KG1 (cell line): ENCODE results near the gene CYB5RL.
A peak's percentile ranks its signal among the peaks of the same experiment; 100 is the strongest.

Experiments used
- DNase-seq: peaks from one replicate; lab custom pipeline; 2025; lab: John Stamatoyannopoulos, UW

Gene CYB5RL

DNA sequence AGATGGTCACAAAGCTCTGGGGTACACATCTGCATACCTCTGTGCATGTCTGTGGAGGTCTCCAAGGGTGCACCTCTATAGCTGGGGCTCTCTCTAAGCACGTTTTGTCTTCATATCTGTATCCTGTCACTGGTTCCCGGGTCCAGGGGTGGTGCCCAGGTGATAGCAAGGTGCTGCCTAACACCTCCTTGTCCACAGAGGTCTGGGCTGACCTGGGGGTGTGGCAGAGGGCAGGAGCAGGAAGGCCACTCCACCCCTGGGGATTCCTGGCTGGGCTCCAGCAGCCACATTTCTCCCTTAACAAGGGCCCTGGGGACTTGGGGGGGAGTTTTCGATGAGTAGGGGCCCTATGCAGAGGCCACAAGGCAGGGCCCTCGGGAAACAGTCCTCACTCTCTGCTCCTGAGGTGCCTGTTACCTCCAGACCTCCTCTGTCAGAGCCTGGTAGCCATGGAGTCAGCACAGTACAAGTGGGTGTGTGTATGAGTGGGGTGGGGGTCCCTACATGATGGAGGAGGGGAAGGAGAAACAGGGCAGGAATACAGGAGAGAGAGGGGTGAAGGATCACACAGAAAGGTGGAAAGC lies 40.0 kb downstream of the CYB5RL start:
- DNase-seq = no peak

DNA sequence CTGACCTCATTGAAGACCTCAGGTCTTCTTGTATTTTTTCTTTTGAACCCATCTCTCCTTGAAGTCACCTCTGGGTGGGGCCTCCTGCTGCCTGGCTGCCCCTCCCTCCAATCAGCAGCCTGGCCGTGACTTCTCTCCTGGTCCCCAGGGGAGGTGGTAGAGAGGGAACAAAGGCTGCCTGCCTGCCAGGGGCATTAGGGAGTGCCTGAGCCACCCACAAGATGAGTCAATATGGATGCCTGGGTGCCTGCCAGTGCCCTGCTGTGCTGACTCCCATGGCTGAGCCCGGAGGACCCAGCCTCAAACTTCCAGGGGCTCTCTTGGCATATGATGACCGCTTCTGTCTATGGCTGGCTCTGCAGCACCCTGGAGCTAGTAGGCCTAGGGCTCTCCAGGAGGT lies 41.8 kb downstream of the CYB5RL start:
- no peak for DNase-seq

DNA sequence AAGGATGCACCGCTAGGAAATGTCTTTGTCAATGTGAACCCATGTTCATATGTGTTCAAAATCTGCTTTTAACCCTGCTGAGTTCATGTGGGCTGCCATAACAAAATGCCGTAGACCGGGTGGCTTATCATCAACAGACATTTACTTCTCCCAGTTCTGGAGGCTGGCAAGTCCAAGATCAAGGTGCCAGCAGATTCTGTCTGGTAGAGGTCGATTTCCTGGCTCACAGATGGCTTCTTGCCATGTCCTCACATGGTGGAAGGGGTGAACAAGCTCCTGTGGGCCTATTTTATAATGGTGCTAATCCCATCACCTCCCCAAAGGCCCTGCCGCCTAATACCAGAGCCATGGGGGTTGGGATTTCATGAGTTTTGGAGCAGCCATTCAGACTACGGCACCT lies 42.4 kb downstream of the CYB5RL start:
- no peak for DNase-seq

DNA sequence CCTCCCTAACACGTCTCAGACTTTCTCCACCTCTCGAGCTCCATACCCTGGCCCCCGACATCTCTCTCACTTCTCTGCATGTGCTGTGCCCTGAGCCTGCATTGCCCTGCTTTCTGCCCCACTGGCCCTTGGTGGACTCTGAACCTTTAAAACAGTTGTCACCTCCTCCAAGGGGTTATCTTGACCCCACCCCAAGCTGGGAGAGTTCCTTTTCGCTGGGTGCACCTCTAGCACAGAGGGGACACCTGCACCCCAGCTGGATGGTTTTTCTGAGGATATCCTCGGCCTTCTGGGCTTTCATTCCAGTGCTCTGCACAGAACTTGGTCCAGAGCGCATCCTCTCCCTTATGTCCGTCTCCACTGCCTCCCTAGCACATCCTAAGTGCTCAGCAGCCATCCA lies 42.8 kb downstream of the CYB5RL start:
- no peak for DNase-seq

DNA sequence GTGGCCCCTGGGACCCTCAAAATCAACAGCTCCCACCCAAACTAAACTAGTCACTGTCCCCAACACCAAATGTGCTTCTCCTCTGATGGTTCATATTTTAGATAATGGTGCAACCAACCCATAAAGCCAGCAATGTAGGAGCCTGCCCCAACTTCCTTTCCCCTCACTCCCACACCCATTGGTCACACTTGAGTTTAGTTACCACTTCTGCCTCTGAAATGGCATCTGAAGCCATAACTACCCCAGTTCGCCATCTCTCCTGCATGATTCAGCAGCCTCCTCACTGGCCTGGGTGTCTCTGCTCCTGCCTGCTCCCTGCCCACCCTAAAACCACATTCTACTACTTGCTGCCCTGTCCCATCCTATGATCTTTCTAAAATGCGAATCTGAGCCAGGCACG lies 43.6 kb downstream of the CYB5RL start:
- no peak for DNase-seq

DNA sequence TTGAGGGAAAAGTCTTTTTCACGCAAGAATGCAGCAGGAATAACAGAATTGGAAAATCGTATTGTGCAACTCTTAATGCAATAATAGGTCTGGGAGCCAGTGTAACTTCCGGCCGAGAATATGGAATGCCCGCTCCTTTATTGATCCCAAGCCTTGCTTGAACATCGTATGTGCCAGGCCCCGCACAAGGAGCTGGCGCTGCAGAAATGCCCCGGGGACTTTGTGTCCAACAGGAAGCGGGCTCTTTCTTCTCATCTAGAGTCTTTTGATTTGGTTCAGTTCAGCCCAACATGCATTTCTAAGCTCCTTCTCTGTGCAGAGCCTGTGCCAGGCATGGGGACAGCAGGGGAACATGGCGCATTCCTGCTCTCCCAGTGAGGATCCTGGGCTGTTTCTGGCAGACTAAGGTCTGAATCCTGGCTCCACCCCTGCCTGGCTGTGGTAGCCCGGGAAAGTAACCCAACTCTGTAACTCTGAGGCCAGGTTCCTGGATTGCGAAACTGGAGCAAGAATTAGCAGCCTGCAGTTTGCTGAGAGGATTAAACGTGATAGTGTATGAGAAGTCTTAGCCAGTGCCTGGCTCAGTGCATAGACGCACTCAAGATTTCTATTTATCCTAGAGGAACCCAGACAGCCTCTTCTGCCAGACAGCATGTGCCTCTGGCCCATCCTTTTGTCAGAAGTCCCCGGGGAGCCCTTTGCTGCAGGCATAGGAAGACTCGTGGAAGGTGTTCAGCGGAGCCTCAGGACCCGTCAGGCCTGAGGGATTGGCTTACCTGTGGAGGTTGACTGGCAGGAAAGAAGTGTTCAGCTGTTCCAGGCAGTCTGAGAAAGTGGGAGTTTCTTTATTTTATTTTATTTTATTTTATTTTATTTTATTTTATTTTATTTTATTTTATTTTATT lies 46.0 kb downstream of the CYB5RL start:
- DNase-seq = peak; percentile 12

DNA sequence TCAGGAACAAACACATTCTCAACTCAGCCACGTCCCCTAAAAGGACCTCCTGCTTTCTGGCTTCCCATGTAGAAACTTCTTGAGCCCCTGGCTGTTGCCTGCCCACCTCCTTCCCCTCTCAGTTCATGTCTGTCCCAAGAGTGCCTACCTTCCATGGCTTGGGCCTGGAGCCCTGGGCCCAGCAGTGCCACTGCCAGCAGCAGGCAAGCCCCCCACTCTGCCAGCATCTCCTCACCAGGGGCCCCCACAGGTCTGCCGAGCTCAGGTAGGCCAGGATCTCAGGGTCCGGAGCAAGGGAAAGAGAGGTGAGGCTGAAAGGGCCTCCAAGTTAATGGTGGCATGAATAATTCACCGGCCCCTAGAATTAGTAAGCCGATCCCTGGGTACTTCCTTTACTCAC lies 47.1 kb downstream of the CYB5RL start, which contains the start of gene CDCP2:
Gene CDCP2 (minus strand): TSS at position 305 of the 400 bp plus-strand sequence. CDS start 78 bp downstream, at position 227.
- DNase-seq = no peak

DNA sequence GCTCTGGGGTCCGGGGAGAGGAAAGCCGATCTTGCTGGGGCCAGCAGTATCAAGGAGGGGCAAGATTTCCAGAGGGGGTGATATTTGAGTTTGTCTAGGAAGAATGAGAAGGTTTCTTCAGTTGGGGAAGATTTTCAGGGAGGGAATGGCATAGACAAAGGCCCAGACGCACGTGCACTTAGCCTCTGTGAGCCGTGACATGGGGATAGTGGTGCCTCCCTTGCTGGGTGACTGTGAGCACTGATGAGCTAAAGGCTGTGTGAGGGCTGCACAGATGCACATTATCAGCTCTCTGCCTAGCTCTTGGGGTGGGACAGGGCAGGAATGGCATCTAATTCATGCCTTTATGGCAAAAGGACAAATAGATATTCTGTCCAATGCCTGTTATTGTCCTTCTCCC lies 48.8 kb downstream of the CYB5RL start:
- DNase-seq = no peak
